Smooth muscle cell of the brain vasculature (primary cell): ENCODE measurements around the gene NEURL3.
"Not testable (repeated sequence)": the region's sequence is repeated elsewhere in the genome, so short reads cannot be mapped to it uniquely, and the experiment has no call there.

Source experiments
- DNase-seq: peaks from one replicate; pipeline ENCODE4 v3.0.0-alpha.2; 2012; ENCODE audit warnings: low read depth, low spot score

Gene NEURL3

DNA sequence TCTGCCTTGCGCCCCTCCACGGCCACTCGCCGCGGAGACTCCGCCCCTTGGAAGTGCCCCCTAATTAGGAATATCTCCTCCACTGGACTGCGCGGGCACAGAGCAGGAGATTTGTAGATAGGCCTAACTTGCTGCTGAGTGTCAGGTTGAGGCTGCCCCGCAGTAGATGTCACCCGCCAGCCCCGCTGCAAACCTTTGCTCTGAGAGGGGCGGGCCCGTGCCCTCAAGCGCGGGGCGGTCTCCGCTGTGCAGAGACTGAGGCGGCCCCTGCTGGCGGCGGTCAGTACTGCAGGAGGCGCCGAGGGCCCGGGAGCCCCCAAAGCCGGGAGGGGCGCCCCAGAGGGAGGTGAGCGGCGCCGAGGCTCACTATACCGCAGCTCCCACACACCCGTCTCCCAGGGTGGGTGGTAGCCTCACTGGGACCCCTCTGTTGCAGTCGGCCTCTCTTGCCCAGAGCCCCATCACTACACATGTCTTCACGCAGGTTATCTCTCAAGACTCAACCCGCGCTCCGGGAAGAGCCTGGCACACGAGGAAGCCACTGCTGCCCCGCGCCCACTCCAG is 2.9 kb upstream of the NEURL3 start:
- no peak for DNase-seq

DNA sequence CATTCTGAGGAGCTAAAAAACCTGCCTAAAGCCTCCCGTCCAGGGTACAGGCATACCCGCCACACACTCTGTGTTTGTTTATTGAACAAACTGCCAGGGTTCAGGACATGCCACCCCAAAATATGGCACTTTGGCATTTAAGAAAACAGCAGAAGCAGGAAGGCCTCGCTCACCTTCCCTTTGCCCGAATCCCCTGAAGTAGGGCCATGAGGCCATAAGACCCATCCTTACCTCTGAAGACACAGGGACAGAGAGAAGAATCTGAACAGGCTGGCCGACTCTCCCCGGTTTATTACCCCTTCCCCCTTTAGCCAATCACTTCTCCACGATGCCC is 1.7 kb upstream of the NEURL3 start:
- no peak for DNase-seq

DNA sequence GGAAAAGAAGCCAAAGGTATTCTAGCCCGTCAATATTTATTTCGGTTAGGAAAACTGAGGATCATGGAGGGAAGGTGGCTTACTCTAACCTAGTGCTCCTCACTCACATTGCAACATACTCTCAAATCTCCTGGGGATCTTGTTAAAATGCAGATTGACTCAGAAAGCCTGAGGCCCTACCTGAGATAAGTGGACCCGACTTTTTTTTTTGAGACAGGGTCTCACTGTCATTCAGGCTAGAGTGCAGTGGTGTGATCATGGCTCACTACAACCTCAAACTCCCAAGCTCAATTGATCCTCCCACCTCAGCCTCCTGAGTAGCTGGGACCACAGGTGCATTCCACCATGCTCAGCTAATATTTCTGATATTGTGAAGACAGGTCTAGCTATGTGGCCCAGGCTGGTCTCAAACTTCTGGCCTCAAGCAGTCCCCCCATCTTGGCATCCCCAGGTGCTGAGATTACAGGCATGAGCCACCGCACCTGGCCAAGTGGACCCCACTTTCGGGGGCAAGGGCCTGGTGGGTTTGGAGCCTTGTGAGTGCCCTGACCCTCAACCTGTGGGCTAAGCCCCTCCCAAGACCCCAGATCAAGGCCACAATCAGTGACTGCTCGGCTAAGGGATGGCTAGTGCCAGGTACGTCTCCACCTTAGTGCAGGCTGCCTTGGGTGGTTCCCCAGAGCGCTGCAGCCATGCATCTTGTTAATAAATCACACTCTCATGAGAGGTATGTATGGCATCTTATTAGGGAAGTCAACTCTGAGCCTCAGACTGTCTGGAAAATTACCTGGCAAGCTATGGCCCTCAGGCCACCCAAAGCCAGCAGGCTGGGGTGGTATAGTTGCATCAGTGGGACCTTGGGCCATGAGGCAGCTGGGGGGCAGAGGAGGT is 1.1 kb upstream of the NEURL3 start:
- no peak for DNase-seq

DNA sequence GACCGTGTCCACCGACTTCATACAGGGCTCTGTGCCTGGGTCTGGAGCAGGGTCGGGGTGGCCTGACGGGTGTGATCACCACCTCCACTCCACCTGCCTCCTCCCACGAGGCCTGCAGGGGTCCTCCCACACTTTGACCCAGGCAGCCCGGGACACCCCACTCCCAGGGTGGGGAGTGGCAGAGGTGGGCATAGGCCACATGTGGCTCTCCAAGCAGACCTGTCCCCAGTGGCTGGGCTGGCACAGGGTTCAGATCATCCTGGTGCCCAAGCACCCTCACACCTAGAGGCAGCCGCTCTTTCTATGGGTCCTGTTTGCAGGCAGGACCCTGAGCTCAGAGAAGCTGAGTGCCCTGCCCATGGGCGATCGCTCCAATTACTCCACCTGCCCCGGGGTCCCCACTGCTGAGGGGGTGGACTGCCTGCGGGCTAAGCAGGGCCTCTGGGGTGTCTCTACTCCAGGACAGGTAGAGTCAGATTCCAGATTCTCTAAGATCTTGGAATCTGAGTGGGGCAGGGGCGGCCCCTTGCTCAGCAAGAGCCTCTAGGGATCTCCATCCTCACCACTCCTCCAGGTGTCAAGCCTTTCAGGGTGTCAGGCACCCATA is 1.4 kb downstream of the NEURL3 start:
- no peak for DNase-seq

DNA sequence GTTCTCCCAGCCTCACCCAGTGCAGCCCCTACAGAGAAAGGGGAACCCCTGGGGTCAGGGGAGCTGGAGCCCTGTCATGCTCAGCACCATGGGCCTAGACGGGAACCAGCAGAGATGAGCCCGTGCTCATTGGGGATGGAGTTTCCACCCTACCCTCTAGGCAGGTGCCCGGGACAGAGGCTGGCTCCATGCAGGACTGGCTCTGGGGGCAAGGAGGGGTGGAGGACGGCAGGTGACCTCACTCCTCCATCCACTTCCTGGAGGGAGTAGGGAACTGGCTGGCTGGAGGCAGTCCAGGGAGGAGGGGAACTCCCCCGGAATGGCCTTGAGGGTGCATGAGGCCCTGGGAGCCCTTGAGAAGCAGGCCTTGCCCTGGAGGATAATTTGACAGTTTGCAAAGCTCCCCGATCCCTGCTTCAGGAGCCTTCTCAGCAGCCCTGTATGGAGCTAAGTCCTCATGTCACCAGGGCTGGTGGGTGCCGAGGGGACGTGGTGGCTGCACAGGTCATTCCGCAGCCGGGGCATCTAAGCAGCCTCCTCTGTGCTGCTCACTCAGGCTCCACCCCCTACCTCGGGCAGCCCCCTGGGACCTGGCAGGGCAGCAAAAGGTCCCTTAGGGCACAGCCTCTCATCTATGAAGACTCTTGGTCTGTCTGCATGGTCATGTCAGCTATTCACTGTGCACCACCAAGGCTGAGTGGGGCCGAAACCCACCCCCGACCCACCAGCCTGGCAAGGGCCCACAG is 2.1 kb downstream of the NEURL3 start:
- DNase-seq: no peak

DNA sequence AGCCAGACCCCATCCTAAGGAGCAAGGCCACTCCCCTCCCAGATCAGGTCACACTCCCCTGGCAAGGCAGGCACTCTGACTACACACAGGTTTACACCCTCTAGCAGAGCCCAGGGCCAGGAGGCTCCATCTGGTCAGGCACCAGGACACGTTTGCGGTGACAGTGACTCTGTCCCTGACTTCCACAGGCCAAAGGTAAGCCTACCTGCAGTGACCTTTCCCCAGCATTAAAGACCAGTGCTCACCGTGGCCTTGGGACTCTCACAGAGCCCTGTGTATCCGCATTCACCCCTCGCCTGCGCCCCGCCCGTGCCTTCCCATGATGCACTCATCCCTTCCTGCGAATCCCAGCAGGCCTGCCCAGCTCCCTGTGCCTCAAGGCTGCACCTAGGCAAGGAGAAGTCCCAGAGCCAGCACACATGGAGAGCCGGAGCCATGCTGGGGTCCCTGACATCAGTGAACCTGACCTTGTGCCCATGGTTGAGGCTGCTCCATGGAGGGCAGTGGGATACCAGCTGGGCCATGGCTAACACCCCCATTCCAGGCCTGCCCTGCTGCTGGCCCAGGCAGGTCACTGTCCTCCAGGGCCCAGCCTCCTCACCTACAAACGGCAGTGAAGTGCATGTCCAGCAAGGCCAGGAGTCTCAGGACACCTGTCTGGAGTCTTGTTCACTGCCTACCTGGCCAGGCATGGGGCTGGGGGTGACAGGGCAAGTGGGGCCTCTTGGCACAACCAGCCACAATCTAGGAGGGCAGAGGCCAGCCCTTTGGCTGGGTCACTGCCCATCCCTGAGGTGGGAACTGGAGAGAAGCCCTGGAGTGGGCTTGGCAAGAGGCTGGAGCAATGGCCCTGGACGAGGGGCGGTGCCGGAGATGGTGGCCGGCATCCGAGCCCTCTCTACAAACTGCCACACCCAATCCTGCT is 3.0 kb downstream of the NEURL3 start:
- DNase-seq: no peak

DNA sequence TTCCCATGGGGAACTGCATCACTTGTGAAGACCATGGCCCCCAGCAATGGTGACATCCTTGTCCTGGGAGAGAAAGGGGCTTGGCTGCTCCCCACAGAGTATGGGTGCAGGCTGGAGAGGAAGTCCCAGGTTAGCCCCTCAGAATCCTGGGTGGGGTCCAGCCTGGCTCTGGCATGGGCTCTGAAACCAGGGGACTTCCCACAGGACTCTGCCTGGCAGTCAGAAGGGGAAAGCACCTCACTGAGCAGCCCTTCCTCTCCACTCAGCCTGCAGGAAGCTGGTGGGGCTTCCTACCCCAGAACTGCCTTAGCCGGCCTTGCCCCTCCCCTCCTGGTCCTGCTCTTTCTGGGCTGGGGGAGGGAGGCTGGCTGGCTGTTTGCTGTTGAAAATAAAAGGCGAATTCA is 3.7 kb downstream of the NEURL3 start:
- no peak for DNase-seq

DNA sequence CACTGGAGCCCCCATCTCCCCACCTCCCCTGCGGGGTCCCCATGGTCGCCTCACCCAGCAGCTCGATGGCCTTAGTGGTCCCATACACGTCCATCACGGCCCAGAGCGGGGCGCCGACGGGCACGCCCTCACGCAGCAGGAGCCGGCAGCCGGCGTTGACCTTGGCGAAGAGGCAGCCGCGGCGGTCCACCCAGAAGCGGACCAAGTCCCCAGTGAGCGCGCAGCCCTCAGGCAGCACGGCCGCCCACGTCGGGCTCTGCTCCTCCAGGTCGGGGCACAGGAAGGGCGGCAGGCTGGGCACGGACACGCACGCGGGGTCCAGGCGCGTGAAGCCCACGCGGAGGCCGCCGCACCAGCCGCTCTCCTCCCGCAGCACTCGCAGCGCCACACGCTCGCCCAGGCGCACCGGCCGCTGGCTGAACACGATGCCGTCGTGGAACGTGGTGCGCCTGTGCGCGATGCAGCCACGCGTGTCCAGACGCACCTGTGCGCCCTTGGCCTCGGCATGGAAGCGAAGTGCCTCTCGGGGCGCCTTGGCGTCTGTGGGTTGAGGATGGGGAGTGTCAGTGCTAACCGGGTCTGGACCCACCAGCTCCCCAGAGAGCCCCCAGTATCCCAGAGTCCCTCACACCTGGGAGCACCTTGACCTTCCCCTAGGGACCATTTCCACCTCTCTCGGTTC is 4.6 kb downstream of the NEURL3 start:
- DNase-seq: no peak

DNA sequence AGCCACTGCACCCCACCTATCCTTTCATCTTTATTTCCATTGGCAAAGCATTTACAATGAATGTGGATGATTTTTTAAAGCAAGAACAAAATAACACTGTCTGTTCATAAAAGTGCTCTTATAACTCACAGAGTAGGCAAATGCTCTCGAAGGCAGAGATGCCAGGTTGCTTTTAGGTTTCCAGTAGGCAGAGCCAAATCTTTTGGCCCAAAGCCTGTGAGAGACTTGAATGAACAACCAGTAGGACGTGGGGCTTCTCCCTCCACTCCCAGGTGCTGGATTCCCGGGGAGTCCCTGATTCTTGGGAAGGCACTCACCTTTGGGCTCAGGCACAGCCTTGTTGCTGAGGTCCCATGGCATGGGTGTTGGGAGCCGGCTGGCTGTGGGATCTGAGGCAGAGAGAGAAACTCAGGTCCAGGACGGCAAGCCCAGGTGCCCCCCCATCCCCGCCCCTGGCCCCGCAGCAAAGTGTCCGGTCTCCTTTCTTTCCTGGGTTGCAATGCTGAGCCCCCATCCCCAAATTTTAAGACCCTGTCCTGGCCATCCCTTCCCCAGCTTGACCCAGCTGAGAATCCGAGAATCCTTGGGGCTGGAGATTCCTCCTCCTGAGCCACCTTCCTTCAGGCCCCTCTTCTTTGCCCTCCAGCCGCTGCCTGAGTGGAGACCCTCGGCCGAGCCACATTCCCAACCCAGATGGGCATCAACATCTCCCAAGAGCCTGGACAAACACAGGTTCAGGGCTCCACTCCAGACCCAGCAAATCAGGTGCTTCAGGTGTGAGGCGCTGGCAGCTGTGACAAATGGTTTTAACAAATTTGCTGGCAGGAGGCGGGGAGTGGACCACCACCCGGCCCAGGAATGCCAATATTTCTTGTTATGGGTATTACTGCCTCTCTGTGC is 5.8 kb downstream of the NEURL3 start:
- DNase-seq: no peak

DNA sequence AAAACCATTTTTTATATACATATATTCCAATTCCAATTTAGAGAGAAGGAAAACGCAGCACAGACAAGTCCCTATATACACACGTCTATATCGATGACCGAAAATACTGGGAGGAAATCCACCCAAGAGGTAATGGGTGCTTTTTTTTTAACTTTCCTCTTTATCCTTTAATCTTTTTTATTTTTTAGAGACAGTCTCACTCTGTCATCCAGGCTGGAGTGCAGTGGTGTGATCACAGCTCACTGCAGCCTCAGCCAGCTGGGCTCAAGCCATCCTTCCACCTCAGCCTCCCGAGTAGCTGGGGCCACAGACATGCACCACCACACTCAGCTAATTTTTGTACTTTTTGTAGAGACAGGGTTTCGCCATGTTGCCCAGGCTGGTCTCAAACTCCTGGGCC is 6.5 kb downstream of the NEURL3 start:
- not testable (repeated sequence) for DNase-seq

DNA sequence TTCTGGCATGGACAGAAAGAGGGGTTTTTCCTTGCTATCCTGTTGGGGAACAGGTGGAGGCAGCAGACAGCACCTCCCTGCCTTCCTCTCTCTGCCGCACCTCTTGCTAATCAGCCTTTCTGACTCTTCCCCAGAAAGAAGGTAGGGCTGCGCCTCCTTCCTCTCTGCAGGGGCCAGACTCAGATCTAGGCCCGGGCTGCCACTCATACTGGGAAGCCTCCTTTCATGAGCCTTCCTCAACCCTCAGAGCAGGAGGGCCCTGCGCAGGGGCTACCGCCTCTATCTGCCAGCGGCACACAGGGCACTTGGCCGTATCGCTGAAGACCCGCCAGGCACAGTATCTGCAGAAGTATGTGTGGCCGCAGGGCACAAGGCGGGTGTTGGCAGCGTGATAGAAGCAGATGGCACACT is 7.1 kb downstream of the NEURL3 start:
- no peak for DNase-seq

DNA sequence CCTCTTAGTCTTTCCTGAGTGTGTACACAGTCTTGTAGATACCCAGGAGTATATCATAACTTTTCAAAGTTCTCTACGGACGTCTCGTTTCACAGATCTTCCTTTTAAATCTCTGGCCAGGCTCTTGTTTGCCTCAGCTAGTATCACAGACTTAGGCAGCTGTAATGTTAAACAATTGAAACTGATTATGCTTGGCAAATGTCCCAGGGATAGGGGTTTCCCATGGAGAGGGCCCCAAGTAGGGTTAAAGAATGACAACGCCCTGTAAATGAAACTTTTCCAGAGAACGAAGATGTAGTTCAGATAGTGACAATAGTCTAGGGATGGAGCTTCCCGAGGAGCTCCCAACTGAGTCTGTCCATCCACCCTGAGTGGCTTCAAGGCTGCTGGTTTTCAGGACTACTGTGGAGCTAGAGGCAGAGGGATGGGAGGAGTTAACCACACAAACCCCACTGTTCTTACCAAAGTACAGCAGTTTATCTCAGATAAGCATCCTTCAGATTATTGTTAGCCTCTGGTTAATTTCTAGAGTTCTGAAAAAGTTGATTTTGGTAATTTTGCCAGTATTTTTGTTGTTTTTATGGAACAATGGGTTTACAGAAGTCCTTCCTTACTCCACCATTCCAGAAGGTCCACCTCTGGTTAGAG is 9.1 kb downstream of the NEURL3 start:
- no peak for DNase-seq

DNA sequence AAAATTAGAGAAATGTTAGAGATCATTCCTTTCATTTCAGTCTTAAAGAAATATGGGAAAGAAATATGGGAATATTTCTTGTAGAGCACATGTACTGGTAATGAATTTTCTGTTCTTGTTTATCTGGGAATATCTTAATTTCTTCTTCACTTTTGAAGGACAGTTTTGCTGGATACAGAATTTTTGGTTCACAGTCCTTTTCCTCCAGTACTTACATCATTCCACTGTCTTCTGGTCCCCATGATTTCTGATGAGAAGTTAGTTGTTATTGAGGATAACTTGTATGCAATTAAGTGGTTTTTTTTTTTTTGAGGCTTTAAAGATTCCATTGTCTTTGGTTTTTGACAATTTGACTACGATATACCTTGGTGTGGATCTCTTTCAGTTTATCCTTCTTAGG is 11.0 kb downstream of the NEURL3 start:
- DNase-seq: no peak

DNA sequence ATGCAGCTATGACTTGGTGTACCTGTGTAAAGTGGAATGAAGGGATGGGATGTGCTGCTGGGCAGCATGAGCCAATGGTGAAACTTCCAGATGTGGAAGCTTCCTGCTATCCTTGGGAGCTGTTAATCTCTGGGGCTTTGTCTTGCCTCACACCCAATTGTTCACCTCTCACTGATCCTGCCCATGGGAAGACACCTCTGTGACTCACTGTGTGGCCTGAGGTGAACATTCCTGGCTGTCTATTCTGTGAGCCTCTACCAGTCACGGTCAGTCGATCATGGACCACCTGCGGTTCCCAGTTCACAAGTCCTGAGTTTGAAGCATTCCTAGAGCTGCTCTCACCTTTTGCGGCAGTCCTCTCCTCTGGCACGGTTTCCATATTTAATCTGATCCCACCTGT is 12.1 kb downstream of the NEURL3 start:
- no peak for DNase-seq

DNA sequence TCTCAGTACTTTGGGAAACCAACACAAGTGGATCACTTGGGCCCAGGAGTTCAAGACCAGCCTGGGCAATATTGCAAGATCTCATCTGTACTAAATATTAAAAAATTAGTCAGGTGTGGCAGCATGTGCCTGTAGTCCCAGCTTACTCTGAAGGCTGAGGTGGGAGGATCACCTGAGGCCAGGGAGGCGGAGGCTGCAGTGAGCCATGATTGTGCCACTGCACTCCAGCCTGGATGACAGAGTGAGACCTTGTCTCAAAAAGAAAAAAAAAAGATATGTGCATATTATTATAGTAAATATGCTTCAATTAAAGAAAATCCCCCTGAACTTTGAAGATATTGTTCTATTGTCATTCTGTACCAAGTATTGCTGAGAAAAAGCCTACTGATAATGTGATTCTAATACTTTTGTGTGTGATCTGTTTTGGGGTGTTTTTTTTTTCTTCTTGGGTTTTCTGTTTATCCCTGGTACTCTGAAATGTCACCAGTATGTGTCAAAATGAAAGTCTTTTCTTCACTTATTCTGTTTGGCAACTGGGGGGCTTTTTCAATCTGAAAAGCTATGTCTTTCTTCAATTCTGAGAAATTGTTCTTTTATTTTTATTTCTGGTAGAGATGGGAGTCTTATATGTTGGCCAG is 13.2 kb downstream of the NEURL3 start:
- DNase-seq: no peak

DNA sequence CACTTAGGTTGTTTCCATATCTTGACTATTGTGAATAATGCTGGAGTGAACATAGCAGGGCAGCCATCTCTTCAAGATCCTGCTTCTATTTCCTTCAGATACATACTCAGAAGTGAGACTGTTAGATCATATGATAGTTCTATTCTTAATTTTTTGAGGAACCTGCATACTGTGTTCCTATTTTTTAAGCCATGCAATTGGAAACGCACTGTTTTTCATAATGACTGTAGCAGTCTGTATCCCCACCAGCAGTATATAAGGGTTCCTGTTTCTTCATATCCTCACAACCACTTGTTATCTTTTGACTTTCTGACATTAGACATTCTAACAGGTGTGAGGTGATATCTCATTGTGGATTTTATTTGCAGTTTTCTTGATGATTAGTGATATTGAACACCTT is 15.5 kb downstream of the NEURL3 start:
- no peak for DNase-seq

DNA sequence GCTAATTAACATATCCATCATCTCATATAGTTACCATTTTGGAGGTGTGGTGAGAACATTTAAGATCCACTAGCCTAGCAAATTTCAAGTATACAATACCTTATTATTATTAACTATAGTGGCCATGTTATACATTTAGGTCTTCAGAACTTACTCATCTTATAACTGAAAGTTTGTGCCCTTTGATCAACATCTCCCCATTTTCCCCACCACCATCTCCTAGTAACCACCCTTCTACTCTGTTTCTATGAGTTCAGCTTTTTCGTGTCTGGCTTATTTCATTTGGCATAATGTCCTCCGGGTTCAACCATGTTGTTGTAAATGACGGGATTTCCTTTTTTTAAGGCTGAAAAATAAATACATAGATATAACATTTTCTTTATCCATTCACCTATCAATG is 15.9 kb downstream of the NEURL3 start:
- no peak for DNase-seq

DNA sequence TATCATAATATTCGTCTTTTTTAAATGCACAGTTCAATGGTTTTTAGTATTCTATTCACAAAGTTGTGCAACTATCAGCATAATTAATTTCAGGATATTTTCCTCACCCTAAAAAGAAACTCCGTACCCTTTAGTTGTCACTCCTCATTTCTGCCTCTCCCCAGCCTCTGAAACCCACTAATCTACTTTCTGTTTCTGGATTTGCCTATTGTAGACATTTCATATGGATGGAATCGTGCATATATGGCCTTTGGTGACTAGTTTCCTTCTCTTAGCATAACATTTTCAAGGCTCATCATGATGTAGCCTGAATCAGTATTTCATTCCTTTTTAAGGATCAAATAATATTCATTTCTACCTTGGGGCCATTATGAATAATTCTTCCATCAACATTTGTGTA is 18.5 kb downstream of the NEURL3 start:
- no peak for DNase-seq
